GM18502 (cell line): ENCODE measurements around the gene MAOA.
"Not testable (repeated sequence)": the region's sequence is repeated elsewhere in the genome, so short reads cannot be mapped to it uniquely, and the experiment has no call there.

Experiments
- ATAC-seq: cut with Tn5 transposase; IDR thresholded peaks from one replicate; pipeline ENCODE4 v1.9.1; 2021; ENCODE audit warnings: mild to moderate bottlenecking; ENCODE audit not compliant: unreplicated experiment, poor library complexity

Gene MAOA

GRCh38 chrX:43656005-43656494 is at the start of gene MAOA:
Gene MAOA (plus strand): TSS chrX:43656299. CDS start chrX:43656342, 43 bp downstream.
- ATAC-seq = no peak

- ATAC-seq = no peak
These were observed 43.7 kb upstream of the MAOA start for GRCh38 chrX:43612400-43612799.

GRCh38 chrX:43615660-43616059 is 40.4 kb upstream of the MAOA start:
- no peak for ATAC-seq

- ATAC-seq = no peak
These were observed 37.5 kb upstream of the MAOA start for GRCh38 chrX:43618366-43619205.

- ATAC-seq = not testable (repeated sequence)
These were observed 36.2 kb upstream of the MAOA start for GRCh38 chrX:43619861-43620260.

GRCh38 chrX:43627147-43627546 is 29.0 kb upstream of the MAOA start:
- ATAC-seq = no peak

GRCh38 chrX:43627669-43628068 is 28.4 kb upstream of the MAOA start:
- no peak for ATAC-seq

- no peak for ATAC-seq
These were observed 26.9 kb upstream of the MAOA start for GRCh38 chrX:43629229-43629628.

- ATAC-seq = no peak
These were observed 24.3 kb upstream of the MAOA start for GRCh38 chrX:43631841-43632240.

- no peak for ATAC-seq
These were observed 23.0 kb upstream of the MAOA start for GRCh38 chrX:43633081-43633480.

- ATAC-seq = no peak
These were observed 22.3 kb upstream of the MAOA start for GRCh38 chrX:43633757-43634156.

- ATAC-seq = no peak
These were observed 15.6 kb upstream of the MAOA start for GRCh38 chrX:43640482-43640881.

GRCh38 chrX:43641691-43642090 is 14.4 kb upstream of the MAOA start:
- no peak for ATAC-seq

- ATAC-seq = no peak
These were observed 12.9 kb upstream of the MAOA start for GRCh38 chrX:43643201-43643600.

- no peak for ATAC-seq
These were observed 12.4 kb upstream of the MAOA start for GRCh38 chrX:43643662-43644061.

GRCh38 chrX:43644124-43644701 is 11.9 kb upstream of the MAOA start:
- ATAC-seq = no peak

GRCh38 chrX:43646800-43647199 is 9.3 kb upstream of the MAOA start:
- no peak for ATAC-seq

GRCh38 chrX:43654431-43655150 is 1.5 kb upstream of the MAOA start:
- ATAC-seq = peak; percentile 98

GRCh38 chrX:43655151-43656004 is 721 bp upstream of the MAOA start:
- ATAC-seq = peak; percentile 12

GRCh38 chrX:43657671-43658070 is 1.6 kb downstream of the MAOA start:
- ATAC-seq = no peak
